A549 treated with RU486 at 1 μM for 4 hours (cell line): ENCODE data around the gene DCHS2. TPM values are rescaled to one million over a fixed set of nuclear protein-coding genes. Genes with fewer than 3 reads are reported as not detected.

ENCODE experiments used
- total RNA-seq: library from RNA; stranded (reverse); fragments of 200-300 nt; extraction: Qiagen RNA extraction; gene quantifications from 5 replicates; pipeline ENCODE4 v1.2.3, GENCODE V29; 2022; ENCODE audit warnings: low read depth

The DCHS2 gene, protein sequence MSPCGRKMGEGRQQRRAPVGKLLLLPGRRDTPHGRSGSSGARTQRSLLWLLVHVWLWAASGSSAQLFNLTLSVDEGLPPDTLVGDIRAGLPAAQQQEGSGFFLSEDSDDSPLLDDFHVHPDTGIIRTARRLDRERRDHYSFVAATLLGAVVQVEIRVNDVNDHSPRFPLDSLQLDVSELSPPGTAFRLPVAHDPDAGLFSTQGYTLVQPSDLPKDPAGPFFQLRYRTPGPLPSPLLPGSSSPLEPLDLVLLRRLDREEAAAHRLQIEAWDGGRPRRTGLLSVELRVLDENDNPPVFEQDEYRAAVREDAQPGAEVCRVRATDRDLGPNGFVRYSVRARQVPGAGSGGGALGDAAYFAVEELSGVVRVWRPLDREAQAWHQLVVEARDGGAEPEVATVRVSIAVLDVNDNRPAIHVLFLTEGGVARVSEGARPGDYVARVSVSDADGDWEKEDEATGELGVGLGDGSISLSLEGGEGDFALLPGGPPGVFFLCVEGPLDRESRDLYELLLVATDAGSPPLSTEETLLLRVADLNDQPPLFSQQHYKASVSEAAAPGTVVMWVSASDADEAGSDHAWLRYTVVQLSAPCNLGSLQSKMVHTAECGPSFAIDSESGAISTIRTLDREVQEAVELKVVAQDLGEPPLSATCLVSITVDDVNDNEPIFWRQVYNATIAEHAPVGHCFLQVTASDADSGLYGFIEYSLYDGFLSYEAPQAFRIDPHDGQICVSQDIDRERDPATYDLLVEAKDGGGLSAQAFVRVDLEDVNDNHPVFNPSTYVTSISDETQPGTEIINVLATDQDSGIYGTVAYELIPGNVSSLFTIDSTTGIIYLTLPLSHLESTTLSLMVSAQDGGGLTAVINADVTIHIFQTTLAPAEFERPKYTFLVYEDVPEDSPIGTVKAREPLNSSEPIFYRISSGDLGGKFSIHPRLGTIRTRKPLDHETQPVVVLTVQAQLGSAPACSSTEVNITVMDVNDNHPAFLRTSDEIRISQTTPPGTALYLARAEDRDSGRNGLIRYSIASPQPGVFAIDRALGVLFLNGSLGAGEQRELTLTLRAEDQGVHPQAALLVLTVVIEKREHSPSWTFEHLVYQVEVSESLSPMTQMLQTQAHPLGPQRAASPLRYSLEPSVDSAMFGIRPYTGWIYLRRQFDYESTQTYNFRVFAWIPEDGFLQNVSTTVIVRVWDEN (N-terminal part only)
- 0.03 to 0.05 TPM in 2 of 5 replicates, not detected in the others for total RNA-seq

DNA sequence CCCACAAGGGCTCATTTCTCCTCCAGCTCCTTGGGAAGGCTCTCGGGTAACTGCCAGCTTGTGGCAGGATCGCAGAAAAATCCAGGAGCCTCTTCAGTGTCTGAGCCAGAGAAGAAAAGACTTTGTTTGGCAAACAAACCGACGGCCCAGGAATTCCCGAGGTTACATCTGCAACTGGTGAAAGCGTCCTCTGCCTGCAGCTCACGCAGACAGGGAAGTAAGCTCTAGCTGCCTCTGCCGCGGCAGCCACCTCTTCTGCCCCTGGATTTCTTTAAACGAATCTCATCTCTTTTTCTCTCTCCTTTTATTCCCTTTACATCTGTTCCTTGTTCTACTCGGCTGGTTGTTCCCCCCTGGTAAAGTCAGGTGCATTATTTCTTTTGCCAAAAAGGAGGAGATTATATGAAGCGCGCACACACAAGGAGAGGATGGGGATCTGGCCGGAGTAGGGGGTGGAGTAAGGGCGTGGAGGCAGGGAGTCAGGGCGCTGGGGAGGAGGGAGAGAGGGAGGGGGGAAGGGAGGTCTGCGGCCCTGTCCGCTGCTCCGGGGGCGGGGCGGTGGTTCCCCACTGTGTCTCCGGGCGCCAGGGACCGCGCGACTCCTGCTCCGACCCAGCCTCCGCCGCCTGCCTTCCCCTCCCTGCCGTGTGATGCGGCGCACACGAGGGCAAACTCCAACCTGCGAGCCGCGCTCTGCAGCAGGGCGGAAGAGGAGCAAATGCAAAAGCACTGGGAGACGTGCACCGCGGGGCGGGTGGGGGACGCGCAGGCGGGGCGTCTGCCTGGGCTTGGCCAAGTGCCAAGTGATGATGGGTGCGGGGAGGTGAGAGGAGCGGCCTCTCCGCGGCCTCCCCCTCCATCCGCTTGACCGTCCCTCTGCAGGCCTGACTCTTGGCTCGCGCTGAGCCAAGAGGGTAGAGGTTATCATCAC lies at the start of gene DCHS2:
Gene DCHS2, minus strand, starts transcription at position 459 of the 931 bp plus-strand sequence. Its CDS starts 444 bp downstream, at position 15.

Other genes starting within 250 kb of the DCHS2 start
- gene PLRG1, start 58.6 kb upstream of the DCHS2 start, total RNA-seq, result 54.8 to 60.6 TPM (median 57.7 TPM) in 5 replicates
- gene FGB, start 71.2 kb upstream of the DCHS2 start, total RNA-seq, result 12.0 to 21.2 TPM (median 13.0 TPM) in 5 replicates
- 7.1 to 11.3 TPM (median 7.9 TPM) in 5 replicates for gene FGA, start 98.9 kb upstream of the DCHS2 start, total RNA-seq
- gene FGG, start 120.9 kb upstream of the DCHS2 start, total RNA-seq, result 4.5 to 9.3 TPM (median 4.8 TPM) in 5 replicates